ENCODE measurements around the gene TLE4.
"Not testable (repeated sequence)": the region's sequence is repeated elsewhere in the genome, so short reads cannot be mapped to it uniquely, and the experiment has no call there.

- TF ChIP-seq POLR2A (IDR thresholded peaks at IDR 0.05; ENCODE audit: low read depth, low read length); CTCF (conservative IDR thresholded peaks at IDR 0.05; ENCODE audit: low read depth, low read length); RAD21 (IDR thresholded peaks at IDR 0.05; ENCODE audit: low read length); MXI1 (IDR thresholded peaks at IDR 0.05; ENCODE audit: borderline replicate concordance, low read depth, low read length); USF2 (IDR thresholded peaks at IDR 0.05; ENCODE audit: low read depth, low read length): not testable (repeated sequence)
Observed at GRCh38 chr9:79654591-79655382, 83.0 kb downstream of the TLE4 start.

Measured in IMR-90 (cell line).